Dermis microvascular lymphatic vessel endothelial cell (primary cell): ENCODE data around the gene EHBP1L1. TPM values are rescaled to one million over a fixed set of nuclear protein-coding genes. Genes with fewer than 3 reads are reported as not detected.
"Not testable (repeated sequence)": the region's sequence is repeated elsewhere in the genome, so short reads cannot be mapped to it uniquely, and the experiment has no call there.

ENCODE experiments used
- DNase-seq, 2 donors: peaks; one replicate each; pipeline versions ENCODE4 v3.0.0 to v3.0.0-alpha.2; 2010; ENCODE audit warnings: low read depth in 2 of 2
- total RNA-seq: library from RNA; depleted of rRNA; stranded (reverse); fragments of >200 nt; gene quantifications from 2 replicates; pipeline ENCODE4 v1.2.1, GENCODE V29; 2014

Gene EHBP1L1
- total RNA-seq, 1 donor from 2014 or later, result 4.7 TPM

GRCh38 chr11:65633390-65634108, 57.7 kb downstream of the EHBP1L1 start:
- no peak for DNase-seq

- DNase-seq, result no peak
Measured at GRCh38 chr11:65634109-65634436, 58.2 kb downstream of the EHBP1L1 start.

- DNase-seq, result no peak
Measured at GRCh38 chr11:65634440-65634839, 58.6 kb downstream of the EHBP1L1 start.

DNA sequence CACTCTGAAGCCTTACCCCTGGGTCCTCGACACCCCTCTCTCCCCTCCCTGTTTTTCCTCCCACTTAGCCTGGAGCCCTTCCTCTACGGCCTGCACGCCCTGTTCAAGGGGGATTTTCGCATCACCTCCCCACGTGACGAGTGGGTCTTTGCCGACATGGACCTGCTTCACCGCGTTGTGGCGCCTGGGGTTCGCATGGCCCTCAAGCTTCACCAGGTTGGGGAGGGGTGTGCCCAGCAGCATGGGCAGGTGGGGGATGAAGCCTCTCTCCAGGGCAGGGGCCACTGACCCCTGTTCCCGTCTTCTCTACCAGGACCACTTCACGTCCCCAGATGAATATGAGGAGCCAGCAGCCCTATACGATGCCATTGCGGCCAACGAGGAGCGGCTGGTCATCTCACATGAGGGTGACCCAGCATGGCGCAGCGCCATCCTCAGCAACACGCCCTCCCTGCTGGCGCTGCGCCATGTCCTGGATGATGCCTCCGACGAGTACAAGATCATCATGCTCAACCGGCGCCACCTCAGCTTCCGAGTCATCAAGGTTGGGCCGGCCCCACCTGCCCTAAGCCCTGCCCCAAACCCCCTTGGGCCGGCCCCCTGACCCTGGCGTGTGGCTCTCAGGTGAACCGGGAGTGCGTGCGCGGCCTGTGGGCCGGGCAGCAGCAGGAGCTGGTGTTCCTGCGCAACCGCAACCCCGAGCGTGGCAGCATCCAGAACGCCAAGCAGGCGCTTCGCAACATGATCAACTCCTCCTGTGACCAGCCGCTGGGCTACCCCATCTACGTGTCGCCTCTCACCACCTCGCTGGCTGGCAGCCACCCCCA, 59.3 kb downstream of the EHBP1L1 start:
- no peak for DNase-seq

DNA sequence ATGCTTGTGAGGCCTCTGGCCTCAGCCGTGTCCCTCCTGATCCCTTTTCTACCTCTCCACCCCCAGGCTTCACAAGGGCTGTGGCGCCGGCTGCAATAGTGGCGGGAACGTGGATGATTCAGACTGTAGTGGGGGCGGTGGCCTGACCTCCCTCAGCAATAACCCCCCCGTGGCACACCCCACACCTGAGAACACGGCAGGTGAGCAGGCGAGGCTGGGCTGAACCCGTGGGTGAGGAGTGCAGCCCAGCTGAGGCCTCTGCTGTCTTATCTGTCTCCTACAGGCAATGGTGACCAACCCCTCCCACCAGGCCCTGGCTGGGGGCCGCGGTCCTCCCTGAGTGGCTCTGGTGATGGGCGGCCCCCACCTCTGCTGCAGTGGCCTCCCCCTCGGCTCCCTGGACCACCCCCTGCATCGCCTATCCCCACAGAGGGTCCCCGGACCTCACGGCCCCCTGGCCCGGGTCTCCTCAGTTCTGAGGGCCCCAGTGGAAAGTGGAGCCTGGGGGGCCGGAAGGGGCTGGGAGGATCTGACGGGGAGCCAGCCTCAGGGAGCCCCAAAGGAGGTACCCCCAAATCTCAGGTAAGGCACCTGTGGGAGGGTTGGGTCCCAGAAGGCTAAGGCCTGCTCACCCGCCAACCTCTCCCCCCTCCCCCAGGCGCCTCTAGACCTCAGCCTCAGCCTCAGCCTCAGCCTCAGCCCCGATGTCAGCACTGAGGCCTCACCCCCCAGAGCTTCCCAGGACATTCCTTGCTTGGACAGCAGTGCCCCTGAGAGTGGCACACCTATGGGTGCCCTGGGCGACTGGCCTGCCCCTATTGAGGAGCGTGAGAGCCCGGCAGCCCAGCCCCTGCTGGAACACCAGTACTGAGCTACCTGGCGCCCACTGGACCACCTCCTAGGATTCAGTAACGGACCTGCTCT, 60.5 kb downstream of the EHBP1L1 start:
- DNase-seq, result no peak

- DNase-seq, result no peak
Measured at GRCh38 chr11:65637032-65637557, 61.2 kb downstream of the EHBP1L1 start.

GRCh38 chr11:65637794-65638419, 62.1 kb downstream of the EHBP1L1 start, which contains the start of gene SIPA1:
TSS of gene SIPA1 (plus strand) at chr11:65638101. CDS start at chr11:65640922, 2,821 bp downstream.
- DNase-seq, result peak; percentile 82 to 95

- not testable (repeated sequence) for DNase-seq
Measured at GRCh38 chr11:65639228-65639597, 63.4 kb downstream of the EHBP1L1 start.

- DNase-seq, result peak in 1 of 2 donors; percentile 39
Measured at GRCh38 chr11:65639623-65640482, 64.0 kb downstream of the EHBP1L1 start.

DNA sequence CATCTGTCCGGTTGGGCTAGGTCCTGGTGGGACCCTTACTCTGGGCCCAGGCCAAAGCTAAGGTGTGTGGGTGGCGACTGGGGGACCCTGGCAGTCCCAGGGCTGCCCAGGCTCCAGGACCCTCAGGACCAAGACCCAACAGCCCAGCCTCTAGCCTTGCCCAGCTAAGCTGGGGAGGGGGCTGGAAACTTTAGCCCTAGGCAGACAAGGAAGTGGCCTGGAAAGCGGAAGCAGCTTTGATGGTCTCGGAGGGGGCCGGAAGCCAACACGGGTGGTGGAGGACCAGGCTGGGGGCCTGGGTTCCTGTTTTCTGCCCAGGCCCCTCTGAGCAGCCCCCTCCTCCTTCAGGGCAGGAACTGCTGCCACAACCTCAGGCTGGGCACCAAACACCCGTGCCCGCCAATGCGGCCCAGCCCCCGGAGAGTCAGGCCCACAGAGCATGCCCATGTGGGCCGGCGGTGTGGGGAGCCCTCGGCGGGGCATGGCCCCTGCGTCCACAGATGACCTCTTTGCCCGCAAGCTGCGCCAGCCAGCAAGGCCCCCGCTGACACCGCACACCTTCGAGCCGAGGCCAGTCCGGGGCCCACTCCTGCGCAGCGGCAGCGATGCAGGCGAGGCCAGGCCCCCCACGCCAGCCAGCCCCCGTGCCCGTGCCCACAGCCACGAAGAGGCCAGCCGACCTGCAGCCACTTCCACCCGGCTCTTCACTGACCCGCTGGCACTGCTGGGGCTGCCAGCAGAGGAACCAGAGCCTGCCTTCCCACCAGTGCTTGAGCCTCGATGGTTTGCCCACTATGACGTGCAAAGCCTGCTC, 64.8 kb downstream of the EHBP1L1 start:
- peak in 1 of 2 donors; percentile 31 for DNase-seq

- DNase-seq, result no peak
Measured at GRCh38 chr11:65641297-65642013, 65.6 kb downstream of the EHBP1L1 start.

Other genes starting within 250 kb of the EHBP1L1 start
- 18.5 and 32.1 TPM in 2 replicates for gene DPF2, start 242.2 kb upstream of the EHBP1L1 start, total RNA-seq
- gene TIGD3, start 221.3 kb upstream of the EHBP1L1 start, total RNA-seq, result under 0.01 and 0.26 TPM in 2 replicates
- gene SLC25A45, start 193.4 kb upstream of the EHBP1L1 start, total RNA-seq, result 1.6 and 1.7 TPM in 2 replicates
- gene FRMD8, start 189.4 kb upstream of the EHBP1L1 start, total RNA-seq, result 75.4 and 85.1 TPM in 2 replicates
- 23.7 and 88.5 TPM in 2 replicates for gene NEAT1, start 153.3 kb upstream of the EHBP1L1 start, total RNA-seq
- 1,844 and 2,565 TPM in 2 replicates for gene MALAT1, start 77.0 kb upstream of the EHBP1L1 start, total RNA-seq
- 41.8 and 55.9 TPM in 2 replicates for gene SCYL1, start 51.0 kb upstream of the EHBP1L1 start, total RNA-seq
- 13.1 and 41.7 TPM in 2 replicates for gene LTBP3, start 17.7 kb upstream of the EHBP1L1 start, total RNA-seq
- gene ZNRD2, start 5.6 kb upstream of the EHBP1L1 start, total RNA-seq, result 37.6 and 37.7 TPM in 2 replicates
- gene FAM89B, start 3.5 kb upstream of the EHBP1L1 start, total RNA-seq, result 12.2 and 23.8 TPM in 2 replicates
- gene KCNK7, start 19.7 kb downstream of the EHBP1L1 start, total RNA-seq, result under 0.01 and 0.13 TPM in 2 replicates
- 57.1 and 78.8 TPM in 2 replicates for gene MAP3K11, start 38.2 kb downstream of the EHBP1L1 start, total RNA-seq
- gene PCNX3, start 39.7 kb downstream of the EHBP1L1 start, total RNA-seq, result 10.4 and 17.6 TPM in 2 replicates
- gene SIPA1, start 62.0 kb downstream of the EHBP1L1 start, total RNA-seq, result 54.0 and 56.0 TPM in 2 replicates
- gene RELA, start 86.9 kb downstream of the EHBP1L1 start, total RNA-seq, result 8.7 and 16.3 TPM in 2 replicates
- 37.6 and 38.4 TPM in 2 replicates for gene KAT5, start 136.2 kb downstream of the EHBP1L1 start, total RNA-seq
- gene RNASEH2C, start 144.7 kb downstream of the EHBP1L1 start, total RNA-seq, result 39.8 and 42.6 TPM in 2 replicates
- 6.2 and 11.9 TPM in 2 replicates for gene AP5B1, start 204.9 kb downstream of the EHBP1L1 start, total RNA-seq
- not detected in 2 replicates for gene OVOL1, start 211.0 kb downstream of the EHBP1L1 start, total RNA-seq